Pancreas (tissue), 10 donors: ENCODE data around the gene DEPDC1B. TPM values are rescaled to one million over a fixed set of nuclear protein-coding genes. Genes with fewer than 3 reads are reported as not detected.

Experiments
- ATAC-seq, 4 donors: fragments of 200-7000 bp; cut with Tn5 transposase; one replicate each; pipeline versions ENCODE4 v1.8.0 to v1.9.1; 2020; ENCODE audit warnings: mild to moderate bottlenecking in 4 of 4, moderate library complexity in 4 of 4
- DNase-seq, 6 donors: peaks; one replicate each; pipeline ENCODE4 v3.0.0-alpha.2; 2020
- FAIRE-seq: peaks from 2 replicates; lab custom pipeline; 2012; peaks lifted over from hg19 to GRCh38; lab: Jason Lieb, UNC
- H3K27ac ChIP-seq, 4 donors: fragments of 200-600 bp; sonication (generic); 1 replicate in 3 of 4; 2 replicates in 1 of 4; pipeline versions ENCODE4 v1.5.0 to v1.8.0; 2020
- H3K27me3 ChIP-seq, 4 donors: fragments of 200-600 bp; one replicate each; pipeline ENCODE4 v1.8.0; 2021
- H3K36me3 ChIP-seq, 3 donors: fragments of 200-600 bp; sonication (generic) in 1 of 3; one replicate each; pipeline versions ENCODE4 v1.5.0 to v1.8.0; 2020 to 2021
- H3K4me1 ChIP-seq, 3 donors: fragments of 200-600 bp; one replicate each; pipeline ENCODE4 v1.8.0; 2021
- H3K4me3 ChIP-seq, 4 donors: fragments of 200-600 bp; sonication (generic) in 2 of 4; one replicate each; pipeline versions ENCODE4 v1.5.0 to v1.8.0; 2020 to 2021
- H3K9me3 ChIP-seq, 4 donors: fragments of 200-600 bp; one replicate each; pipeline ENCODE4 v1.8.0; 2021
- WGBS, 2 donors: extraction: QIAGEN DNeasy Blood & Tissue Kit; methylation state at CpG; one replicate each; pipeline ENCODE4 v1.1.7; 2013; 5-methylcytosine and 5-hydroxymethylcytosine counted together
- intact Hi-C, 3 donors: fragments of 100-400 bp; cut with DNase I; formaldehyde crosslinking; loops; one replicate each; pipeline versions ENCODE4 v1.11.1 to v1.14.2; 2022
- polyA plus RNA-seq, 2 donors: library from polyadenylated mRNA; stranded (reverse); fragments of 200-250 nt; gene quantifications; one replicate each; pipeline ENCODE4 v1.2.3, GENCODE V29; 2013
- total RNA-seq, 6 donors: library from RNA; stranded (reverse); fragmentation: NEBNext Ultra II Directional in 4 of 6; extraction: Animal tissue kit (Norgen Biotek cat#: 25700) in 4 of 6; gene quantifications; one replicate each; pipeline versions ENCODE4 v1.2.1 to v1.2.4, GENCODE V29; 2021 to 2023
- TF ChIP-seq, protein P1 (sequence below), 4 donors: fragments of 200-600 bp; sonication (generic) in 3 of 4; IDR thresholded peaks; one replicate each; pipeline versions ENCODE4 v1.5.0 to v1.8.0; 2021; ENCODE audit warnings: antibody characterized with exemption in 4 of 4
- donor health status: healthy with polysubstance abuse.
- donor health status: DM: no; HTN: no; CAD: no; lungs with moderate emphysema.
- donor health status: DM: no; HTN: no; CAD: no.
- donor health status: control.
- donor health status: control.
- donor health status: Bipolar disorder and iron deficiency.
- donor health status: DM: yes; HTN: yes; CAD: no.
- donor health status: DM: no; HTN: no; CAD: no.
- donor health status: DM: no; HTN: no; CAD: no.
- donor health status: DM: yes; HTN: yes; CAD: no.

Gene DEPDC1B
- total and polyA plus RNA-seq, 8 donors: 0.08 to 0.37 (median 0.27) TPM

DNA sequence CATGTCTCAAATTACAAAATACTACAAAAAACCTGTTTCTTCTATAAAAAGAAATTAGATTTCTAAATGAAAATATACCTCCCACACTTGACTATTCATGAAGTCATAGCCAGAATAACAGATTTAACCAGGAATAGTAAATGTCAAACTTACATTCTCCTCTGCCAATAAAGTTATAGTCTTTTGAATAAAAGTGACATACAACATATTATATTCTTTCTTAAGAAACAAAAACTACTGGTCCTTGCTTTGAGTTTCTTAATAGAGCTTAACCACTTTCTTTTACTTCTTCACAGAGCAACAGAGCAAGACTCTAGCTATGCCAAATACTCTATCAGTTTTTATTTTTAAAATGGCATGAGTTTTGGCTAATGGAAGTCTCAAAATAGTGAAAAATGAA, 61.7 kb downstream of the DEPDC1B start:
- Histone ChIP-seq H3K4me3 (no peak overlapping the region), H3K9me3 (no peaks in the 10 kb centered on the region), H3K4me1 (no peaks in the 10 kb centered on the region), H3K27ac (no peak overlapping the region), H3K36me3 (no peaks in the 10 kb centered on the region), H3K27me3 (no peaks in the 10 kb centered on the region)
- no peak for FAIRE-seq
- DNase-seq: no peak
- intact Hi-C loops: no loop called here
- TF ChIP-seq, protein P1, sequence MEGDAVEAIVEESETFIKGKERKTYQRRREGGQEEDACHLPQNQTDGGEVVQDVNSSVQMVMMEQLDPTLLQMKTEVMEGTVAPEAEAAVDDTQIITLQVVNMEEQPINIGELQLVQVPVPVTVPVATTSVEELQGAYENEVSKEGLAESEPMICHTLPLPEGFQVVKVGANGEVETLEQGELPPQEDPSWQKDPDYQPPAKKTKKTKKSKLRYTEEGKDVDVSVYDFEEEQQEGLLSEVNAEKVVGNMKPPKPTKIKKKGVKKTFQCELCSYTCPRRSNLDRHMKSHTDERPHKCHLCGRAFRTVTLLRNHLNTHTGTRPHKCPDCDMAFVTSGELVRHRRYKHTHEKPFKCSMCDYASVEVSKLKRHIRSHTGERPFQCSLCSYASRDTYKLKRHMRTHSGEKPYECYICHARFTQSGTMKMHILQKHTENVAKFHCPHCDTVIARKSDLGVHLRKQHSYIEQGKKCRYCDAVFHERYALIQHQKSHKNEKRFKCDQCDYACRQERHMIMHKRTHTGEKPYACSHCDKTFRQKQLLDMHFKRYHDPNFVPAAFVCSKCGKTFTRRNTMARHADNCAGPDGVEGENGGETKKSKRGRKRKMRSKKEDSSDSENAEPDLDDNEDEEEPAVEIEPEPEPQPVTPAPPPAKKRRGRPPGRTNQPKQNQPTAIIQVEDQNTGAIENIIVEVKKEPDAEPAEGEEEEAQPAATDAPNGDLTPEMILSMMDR (IDR thresholded peaks at IDR 0.05): no peak
- ATAC-seq: no peak

DNA sequence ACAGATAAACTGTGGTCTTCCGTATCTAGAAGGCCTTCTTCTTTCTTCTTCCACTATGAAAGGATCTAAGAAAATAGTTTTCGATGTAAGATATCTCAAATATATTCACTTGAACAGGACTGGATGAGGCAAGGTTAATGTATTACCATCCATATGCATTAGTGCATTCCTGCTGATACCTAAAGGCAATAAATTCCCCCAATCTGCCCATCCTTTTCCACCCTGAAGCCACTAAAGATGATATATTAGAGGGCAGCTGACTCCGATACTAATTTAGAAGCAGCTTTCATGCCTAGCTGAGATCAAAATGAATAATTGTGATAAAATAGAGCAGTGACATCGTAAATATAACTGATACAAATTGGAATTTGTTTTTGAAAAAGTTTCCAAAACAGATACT, 63.3 kb downstream of the DEPDC1B start:
- no peak overlapping the region for H3K4me3 ChIP-seq
- H3K27me3 ChIP-seq: no peaks in the 10 kb centered on the region
- H3K36me3 ChIP-seq: no peaks in the 10 kb centered on the region
- whole genome bisulfite sequencing, 2 donors: 95 to 97% methylated on average over 4 of the region's 4 CpGs
- no peak for ATAC-seq
- no peak for FAIRE-seq
- no peaks in the 10 kb centered on the region for H3K4me1 ChIP-seq
- H3K27ac ChIP-seq: no peak overlapping the region
- TF ChIP-seq, protein P1 (IDR thresholded peaks at IDR 0.05): no peak
- no peak for DNase-seq
- intact Hi-C loops: no loop called here
- H3K9me3 ChIP-seq: no peaks in the 10 kb centered on the region

DNA sequence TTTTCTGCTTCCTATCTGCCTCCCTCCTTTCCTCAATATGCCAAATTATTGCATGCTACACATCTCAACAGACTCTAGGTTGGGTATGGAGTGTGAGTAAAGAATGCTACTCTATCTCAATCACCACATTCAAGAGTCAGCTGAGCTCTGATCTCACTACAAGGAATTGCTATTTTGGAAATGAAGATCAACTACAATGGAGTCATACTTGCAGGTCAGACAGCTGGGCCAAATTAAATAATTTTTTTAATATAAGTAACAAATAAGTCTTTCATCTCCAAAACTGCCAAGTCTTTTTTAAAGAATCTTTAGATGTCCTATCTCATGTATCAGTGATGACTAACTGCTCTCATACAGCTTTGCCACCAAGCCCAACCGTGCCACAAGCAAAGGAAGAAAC, 64.0 kb downstream of the DEPDC1B start:
- Histone ChIP-seq H3K27ac (no peak overlapping the region), H3K36me3 (no peaks in the 10 kb centered on the region), H3K9me3 (no peaks in the 10 kb centered on the region), H3K4me3 (no peak overlapping the region), H3K27me3 (no peaks in the 10 kb centered on the region), H3K4me1 (no peaks in the 10 kb centered on the region)
- no peak for FAIRE-seq
- intact Hi-C loops: no loop called here
- WGBS, 2 donors: 98 to 100% methylated on average over 1 of the region's 1 CpG
- ATAC-seq: no peak
- DNase-seq: no peak
- TF ChIP-seq, protein P1 (IDR thresholded peaks at IDR 0.05): no peak

DNA sequence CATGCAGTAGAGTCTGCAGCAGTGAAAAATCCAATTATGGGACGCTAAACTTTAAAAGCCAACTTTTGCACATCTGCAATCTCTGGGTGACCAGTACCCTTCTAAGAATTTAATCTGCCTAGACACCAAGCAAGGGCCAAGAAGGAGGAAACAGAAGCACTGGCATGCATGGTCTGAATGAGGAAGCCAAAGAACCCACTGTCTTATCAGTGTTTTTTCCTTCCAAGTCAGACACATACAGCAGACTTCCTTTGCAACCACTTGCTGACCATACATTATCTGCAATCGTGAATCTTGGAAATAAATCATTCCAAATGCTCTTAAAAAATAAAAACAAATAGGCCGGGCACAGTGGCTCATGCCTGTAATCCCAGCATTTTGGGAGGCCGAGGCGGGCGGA, 65.9 kb downstream of the DEPDC1B start:
- no peaks in the 10 kb centered on the region for H3K27me3 ChIP-seq
- intact Hi-C loops: no loop called here
- no peaks in the 10 kb centered on the region for H3K4me1 ChIP-seq
- ATAC-seq (peak in 2 of 4 donors; percentile 41 to 43), FAIRE-seq (no peak), DNase-seq (no peak)
- H3K9me3 ChIP-seq: no peaks in the 10 kb centered on the region
- WGBS, 2 donors: 78 to 80% methylated on average over 6 of the region's 6 CpGs
- H3K36me3 ChIP-seq: no peaks in the 10 kb centered on the region
- no peak overlapping the region for H3K4me3 ChIP-seq
- H3K27ac ChIP-seq: no peak overlapping the region
- TF ChIP-seq, protein P1 (IDR thresholded peaks at IDR 0.05): no peak

DNA sequence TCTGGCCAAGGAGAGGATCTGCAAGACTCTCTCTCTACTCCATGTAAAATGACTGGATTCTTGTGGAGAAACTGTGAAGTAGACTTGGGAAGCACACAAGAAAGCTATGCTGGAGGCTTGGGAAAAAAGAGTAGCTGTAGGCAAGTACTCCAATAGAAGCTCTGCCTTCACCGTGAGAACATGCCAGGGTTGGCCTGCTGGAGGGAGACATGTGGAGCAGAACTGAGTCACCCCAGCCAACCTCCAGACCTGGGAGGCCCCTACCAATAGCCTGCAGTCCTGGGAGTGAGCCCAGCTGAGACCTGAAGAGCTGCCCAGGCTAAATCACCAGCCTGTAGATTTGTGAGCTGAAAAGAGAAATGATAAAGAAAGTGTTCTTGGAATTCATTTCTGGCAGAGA, 66.6 kb downstream of the DEPDC1B start:
- ATAC-seq (peak; percentile 96 to 99 (median 96)), DNase-seq (peak; percentile 56 to 74 (median 67)), FAIRE-seq (no peak)
- intact Hi-C loops: no loop called here
- WGBS, 2 donors: 28 to 36% methylated on average over 1 of the region's 1 CpG
- Histone ChIP-seq H3K4me3 (no peak overlapping the region), H3K4me1 (no peaks in the 10 kb centered on the region), H3K36me3 (no peaks in the 10 kb centered on the region), H3K27ac (no peak overlapping the region), H3K9me3 (no peaks in the 10 kb centered on the region), H3K27me3 (no peaks in the 10 kb centered on the region)
- TF ChIP-seq, protein P1 (IDR thresholded peaks at IDR 0.05): no peak
